Stimulated activated CD4-positive, alpha-beta T cell treated with anti-CD3 and anti-CD28 coated beads, Interleukin-4, amount 100 ng/mL, for 48 hours (primary cell): Measurements from ENCODE around the gene CMSS1.

Experiments
- DNase-seq, 2 donors: peaks; one replicate each; pipeline ENCODE4 v3.0.0-alpha.2; 2020; ENCODE audit warnings: low read depth in 2 of 2

The CMSS1 gene

DNA sequence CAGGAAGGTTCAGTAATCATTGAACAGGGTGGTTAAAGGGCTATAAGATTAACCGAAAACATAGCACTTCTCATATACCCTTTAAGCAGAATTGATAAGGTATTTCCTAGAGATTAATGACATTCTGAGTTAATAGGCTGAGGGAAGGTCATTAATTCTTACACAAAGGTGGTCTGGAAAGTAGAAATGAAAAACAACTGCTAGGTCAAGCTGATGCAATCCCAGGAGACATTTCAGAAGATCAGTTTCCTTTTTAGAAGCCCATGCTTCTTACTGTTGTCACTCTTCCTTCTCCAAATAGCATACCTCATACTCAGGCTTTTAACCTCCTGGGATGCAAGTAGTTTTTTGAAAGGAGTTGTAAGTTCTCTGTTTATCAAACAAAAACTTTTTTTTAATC, 287.8 kb downstream of the CMSS1 start:
- DNase-seq = no peak

GRCh38 chr3:100106094-100106493, 288.4 kb downstream of the CMSS1 start:
- no peak for DNase-seq

DNA sequence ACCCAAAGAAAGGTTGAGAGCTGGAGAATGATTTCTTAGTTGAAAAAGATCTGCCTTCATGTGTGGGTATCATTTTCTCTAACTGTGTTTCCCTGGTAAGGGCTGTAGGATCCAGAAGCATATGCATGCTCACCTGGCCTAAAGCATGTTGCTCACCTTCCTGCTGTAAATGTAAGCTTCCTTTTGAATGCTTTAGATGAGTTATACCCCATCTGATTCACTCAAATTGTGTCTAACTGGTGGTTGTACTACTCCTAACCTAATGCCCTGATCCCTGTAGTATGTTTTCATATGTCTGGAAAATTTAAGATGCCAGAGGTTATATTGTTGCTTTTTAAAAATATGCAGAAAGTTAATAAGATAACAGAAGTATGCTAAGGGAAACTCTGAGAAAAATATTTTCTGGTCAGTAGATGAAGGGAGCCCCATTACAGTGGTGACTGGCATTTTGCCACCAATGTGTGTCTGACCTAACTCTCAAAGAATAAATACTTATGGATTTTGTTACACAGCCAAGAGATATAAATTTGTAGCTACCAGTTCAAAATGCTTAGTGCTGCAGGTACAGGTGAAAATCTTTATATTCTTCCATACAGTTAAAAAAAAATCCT, 289.0 kb downstream of the CMSS1 start:
- no peak for DNase-seq

DNA sequence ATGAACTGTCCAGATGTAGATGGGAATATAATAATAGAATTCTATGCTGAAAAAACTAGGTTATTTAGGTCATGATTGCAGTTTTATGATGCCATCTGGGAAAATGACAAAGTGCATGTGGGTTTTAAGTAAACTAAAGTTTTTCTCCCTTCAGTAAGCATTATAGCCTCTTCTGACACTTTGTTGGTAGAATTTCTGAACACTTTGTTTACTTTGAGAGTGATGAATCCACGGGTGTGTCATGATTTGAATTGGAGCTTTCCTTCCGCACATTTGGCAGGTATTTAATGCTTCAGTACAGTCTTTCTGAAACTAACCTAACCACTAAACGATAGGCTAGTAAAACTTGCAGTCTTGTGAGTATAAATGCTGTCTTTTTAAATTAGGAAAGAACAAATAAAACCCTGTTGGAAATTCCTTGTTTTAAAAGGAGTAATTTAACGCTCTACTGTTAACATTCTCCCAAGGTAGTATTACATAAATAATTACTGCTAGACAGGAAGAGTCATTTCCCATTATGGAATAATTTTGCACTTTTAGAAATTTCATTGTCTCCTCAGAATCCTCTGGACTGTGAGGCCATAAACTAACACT, 289.7 kb downstream of the CMSS1 start:
- DNase-seq = no peak

DNA sequence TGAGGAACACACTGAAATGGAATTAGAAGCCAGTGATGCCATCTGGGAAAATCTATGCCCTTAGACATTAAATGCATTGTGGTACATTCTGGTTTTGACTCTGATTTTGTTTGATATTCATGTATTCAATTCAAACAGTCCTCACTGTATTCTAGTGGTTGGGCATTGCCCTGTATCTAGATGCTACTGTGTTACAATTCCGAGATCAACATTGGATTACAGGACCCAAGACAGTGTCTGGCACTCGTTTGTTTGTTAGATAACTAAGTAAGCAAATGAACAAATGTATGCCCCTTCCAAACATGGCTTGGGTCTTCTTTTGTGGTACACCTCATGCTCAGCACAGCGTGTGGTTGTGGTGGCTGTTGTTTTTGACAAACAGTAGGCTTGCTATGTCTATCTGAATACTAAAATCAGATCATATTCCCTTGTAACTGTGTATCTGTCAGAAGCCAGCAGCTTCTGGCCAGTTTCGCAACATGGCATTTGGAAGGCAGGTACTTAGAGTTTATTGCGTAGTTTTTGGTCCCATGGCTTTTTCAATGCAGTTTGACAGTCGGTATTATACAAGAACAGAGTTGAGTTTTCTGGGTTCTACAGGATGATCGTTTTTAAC, 290.9 kb downstream of the CMSS1 start:
- no peak for DNase-seq

- DNase-seq = no peak
These were observed 292.5 kb downstream of the CMSS1 start for GRCh38 chr3:100110162-100110561.

GRCh38 chr3:100111728-100112127, 294.1 kb downstream of the CMSS1 start:
- no peak for DNase-seq

GRCh38 chr3:100113723-100114412, 296.2 kb downstream of the CMSS1 start:
- no peak for DNase-seq

DNA sequence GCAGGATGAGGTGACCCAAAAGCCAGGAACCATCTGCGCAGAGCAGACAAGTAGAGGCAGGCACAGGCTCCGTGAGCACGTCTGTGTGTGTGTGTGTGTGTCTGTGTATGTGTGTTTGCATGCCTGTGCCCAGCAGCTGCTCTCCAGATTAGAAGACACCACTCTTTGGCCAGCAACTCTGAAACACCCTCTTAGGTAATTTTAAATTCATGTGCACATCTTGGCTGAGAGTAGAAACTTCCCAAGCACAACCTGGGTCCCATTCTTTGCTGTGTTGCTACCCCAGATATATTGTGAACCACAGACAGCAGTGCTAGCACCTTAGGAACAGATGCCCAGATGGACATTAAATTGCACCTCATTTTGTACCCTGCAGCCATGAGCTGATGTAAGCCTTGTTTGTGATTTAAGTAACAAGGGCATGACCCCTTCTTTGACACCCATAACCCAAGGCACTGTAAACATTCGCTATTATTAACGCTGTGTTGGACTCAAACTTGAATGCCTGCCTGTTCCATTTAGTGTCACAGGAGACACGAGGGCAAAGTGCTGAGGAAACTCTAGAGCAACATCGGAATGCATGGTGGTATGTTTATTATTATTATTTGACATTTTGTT, 296.9 kb downstream of the CMSS1 start, which contains the start of gene FILIP1L:
Gene FILIP1L, minus strand, starts transcription at position 89 of the 618 bp plus-strand sequence.
- DNase-seq = no peak

DNA sequence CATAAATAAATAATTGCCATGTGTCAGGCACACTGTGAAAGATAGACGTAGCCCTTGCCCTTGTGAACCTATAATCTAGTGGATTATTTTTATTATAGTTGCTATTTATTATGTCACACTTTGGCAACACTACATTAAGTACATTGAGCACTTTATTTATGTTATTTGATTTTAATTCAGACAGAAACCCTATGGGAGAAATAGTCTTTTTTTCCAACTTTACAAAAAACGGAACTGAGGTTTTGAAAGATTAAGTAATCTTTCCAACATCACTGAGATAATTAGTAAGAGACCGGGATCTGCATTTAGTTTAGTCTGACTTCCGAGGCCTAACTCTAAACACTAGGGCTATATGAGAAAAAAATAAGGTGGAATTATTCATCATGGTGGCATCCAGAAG, 299.4 kb downstream of the CMSS1 start:
- DNase-seq = no peak

GRCh38 chr3:100120012-100120411, 302.4 kb downstream of the CMSS1 start:
- no peak for DNase-seq

GRCh38 chr3:100120693-100121092, 303.0 kb downstream of the CMSS1 start:
- DNase-seq = no peak

GRCh38 chr3:100122321-100122720, 304.7 kb downstream of the CMSS1 start:
- DNase-seq = no peak

DNA sequence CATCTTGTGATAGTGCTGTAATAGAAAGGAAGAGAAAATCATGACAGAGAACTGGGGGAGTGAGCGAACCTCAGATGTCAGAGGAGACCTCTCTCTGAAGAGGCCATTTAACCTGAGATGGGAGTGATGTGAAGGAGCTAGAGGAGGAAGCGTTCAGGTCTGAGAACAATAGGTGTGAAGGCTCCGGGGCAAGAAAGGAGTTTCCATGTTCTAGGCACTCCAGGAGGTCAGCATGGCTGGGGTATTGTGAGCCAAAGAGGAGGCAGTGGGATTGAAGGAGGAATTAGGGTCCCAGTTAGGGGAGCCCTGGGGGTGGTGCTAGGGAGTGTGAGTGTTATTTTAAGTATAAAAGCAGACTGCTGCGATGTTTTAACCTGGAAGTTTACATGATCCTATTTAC, 305.4 kb downstream of the CMSS1 start:
- DNase-seq = no peak

DNA sequence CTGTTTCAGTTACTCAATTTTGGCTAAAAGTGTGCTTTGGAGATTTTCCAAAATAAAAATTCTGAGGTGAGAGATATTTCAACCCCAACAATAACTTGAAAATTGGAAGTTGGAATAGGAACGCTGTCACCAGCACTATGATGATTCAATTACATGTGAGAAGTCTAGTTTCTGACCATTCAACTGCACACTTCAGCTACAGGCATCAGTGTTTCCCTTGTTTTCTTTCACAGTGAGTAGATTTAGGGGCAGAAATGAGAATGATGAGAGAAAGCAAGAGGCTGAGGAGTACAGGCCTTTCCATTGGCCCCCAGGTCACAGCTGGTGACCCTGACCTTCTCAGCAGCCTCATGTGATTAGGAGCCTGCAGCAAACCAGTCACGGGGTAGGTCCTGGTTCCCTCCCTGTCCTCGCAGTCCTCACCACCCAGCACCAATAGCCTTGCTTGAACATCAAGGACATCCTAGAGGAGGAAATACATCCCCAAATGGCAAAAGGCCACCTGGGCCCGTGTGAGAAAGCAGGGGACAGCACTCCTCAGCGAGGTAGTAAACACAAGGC, 306.6 kb downstream of the CMSS1 start:
- DNase-seq = no peak

GRCh38 chr3:100125161-100125938, 307.7 kb downstream of the CMSS1 start:
- DNase-seq = no peak

DNA sequence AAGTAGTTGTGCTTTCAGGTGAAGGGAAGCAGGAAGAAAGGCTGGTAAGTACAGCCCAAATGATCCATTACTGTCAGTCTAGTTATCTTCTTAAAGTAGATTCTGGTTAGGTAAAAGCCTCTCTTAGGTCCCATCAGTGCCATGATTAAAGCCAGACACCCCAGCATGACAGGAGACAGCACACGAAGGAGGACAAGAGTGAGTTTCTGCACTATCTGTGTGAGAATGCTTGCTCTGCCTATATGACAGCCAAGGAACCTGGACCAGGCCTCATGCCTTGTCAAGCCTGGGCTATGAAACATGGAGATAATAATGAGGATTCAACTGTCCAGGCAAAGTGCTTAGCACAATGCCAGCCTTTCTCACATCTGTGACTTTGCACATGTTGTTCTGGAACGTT, 310.1 kb downstream of the CMSS1 start:
- DNase-seq = no peak

DNA sequence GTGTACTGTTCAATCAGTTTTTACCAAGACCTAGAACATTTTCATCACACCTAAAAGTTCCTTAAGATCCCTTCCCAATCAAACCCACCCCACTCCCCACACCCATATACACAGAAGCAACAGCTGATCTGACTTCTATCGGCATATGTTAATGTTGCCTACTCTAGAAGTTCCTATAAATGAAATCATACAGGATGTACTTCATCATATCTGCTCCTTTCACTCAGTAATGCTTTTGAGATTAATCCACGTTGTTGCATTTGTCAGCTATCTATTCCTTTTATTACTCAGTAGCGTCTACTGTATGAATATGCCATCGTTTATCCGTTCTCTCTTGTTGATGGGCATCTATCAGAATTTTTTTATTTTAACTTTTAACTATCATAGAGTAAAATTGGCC, 310.9 kb downstream of the CMSS1 start:
- no peak for DNase-seq

DNA sequence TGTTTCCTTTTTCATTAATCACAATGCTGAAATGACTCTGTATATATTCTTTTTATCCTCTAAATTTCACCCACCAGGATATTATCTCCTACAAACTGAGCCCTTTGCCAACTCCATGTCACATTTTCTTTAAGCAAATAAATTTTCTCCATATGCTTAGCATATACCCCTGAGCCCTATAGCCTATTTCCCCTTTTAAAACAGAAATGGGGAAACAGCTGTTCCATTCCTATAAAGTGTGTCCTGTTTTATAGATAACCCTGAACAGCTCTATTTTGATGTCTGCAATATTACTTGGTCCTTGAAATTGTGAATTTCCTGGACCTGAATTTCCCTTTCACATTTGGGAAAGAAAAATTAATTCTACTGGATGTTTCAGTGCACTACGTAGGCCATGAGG, 312.3 kb downstream of the CMSS1 start:
- DNase-seq = no peak

DNA sequence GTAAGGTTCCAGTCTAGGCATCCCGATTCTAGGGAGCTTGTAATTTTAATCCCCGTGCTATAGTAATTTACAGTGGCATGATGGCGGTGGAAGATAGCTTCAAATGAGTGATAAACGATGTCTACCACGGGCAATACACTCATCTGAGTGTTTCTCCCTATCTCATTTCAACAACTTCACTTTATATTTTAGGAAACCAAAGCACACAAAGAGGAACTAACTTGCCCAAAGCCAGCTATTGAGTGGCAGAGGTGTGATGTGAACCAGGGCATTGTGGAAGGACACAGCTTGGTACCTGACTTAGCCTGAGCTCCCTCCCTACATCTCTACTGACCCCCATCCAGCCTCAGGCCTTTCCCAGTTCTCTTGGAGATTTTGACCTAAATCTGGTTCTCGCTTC, 313.6 kb downstream of the CMSS1 start:
- no peak for DNase-seq

DNA sequence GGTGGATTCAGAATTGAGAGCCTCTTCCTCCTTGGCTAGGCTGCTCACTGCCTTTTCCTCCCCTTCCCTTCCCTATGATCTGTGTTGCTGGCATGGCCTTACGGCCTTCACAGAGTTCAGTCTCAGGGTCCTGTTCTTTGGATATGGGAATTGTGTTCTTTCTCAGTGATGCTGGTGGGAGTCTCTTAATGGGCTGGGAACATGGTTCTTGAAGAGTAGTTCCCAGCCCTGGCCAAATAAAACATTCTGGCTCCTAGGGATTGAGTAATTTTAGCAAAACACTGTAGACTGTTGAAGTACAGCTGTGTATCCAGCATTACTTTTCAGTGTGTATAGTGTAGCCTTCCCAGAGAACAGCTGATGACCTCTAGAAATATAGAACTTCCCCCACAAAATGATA, 319.3 kb downstream of the CMSS1 start:
- no peak for DNase-seq
